SIG-M5 treated with dmso at 0.1 percent for 504 hours (cell line): Measurements from ENCODE around the gene TAOK1.

Source experiments
- DNase-seq: peaks from one replicate; lab custom pipeline; 2025; ENCODE audit not compliant: unreplicated experiment; lab: John Stamatoyannopoulos, UW

The TAOK1 gene

DNA sequence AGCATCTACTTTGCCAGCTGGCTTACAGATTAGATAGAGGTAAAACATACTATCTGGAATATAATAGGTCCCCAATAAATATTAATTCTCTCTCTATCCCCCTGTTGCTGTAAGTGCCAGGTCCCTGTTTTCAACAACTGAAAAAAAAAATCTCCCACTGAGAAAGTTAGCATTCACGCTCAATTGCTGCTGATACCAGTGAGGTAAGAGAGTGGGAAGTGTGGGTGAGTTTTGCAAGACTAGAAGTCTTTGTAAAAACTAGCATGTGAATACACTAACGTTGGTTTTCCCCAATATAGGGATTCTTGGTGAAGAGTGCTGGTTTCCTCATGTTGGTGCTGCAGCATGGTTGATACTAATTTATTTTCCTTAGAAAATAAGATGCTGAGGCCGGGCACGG, 11.7 kb upstream of the TAOK1 start:
- peak; percentile 43 for DNase-seq

GRCh38 chr17:29379084-29379991, 10.8 kb upstream of the TAOK1 start:
- DNase-seq, result no peak

DNA sequence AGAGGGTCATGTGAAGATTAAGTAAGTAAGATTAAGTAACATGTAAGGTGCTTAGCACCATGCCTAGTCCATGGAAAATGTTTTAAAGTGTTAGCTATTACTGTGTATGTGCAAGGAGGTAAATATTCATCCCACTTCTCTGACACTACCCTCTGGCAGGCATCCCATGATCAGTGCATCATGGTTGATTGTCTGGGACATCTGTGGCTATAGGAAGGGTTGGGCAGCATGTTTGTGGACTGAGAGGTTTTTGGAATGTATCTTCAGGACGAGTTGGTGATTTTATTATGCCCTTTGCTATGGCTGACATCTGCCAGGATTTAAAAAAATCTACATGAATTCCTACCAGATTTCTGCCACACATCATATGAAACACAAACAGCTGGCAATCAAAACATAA, 6.5 kb upstream of the TAOK1 start:
- DNase-seq, result no peak

GRCh38 chr17:29384901-29385300, 5.3 kb upstream of the TAOK1 start:
- DNase-seq, result no peak

DNA sequence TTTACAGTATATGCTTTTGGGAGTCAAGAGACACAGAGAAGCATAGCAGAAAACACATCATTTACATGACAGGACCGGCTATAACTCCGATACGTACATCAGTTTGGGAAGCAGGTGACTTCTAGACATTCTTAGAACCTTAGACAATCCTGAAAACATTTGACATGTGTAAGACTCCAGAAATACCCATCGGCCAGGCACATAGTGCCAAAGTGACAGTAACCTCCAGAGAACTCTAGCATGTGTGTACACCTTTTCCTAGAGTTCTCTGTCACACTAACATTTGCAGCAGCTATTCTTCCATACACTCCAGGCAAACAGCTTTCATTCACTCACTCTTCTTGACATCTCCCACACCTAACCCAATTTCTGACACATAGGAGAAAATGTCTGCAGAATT, 3.4 kb upstream of the TAOK1 start:
- DNase-seq, result no peak

GRCh38 chr17:29388937-29389336, 1.2 kb upstream of the TAOK1 start:
- DNase-seq, result no peak

GRCh38 chr17:29390851-29391631, 878 bp downstream of the TAOK1 start:
- peak; percentile 86 for DNase-seq

GRCh38 chr17:29393436-29393835, 3.3 kb downstream of the TAOK1 start:
- peak; percentile 30 for DNase-seq

- no peak for DNase-seq
Observed at GRCh38 chr17:29394761-29395160, 4.6 kb downstream of the TAOK1 start.

- DNase-seq, result no peak
Observed at GRCh38 chr17:29396066-29396465, 5.9 kb downstream of the TAOK1 start.

DNA sequence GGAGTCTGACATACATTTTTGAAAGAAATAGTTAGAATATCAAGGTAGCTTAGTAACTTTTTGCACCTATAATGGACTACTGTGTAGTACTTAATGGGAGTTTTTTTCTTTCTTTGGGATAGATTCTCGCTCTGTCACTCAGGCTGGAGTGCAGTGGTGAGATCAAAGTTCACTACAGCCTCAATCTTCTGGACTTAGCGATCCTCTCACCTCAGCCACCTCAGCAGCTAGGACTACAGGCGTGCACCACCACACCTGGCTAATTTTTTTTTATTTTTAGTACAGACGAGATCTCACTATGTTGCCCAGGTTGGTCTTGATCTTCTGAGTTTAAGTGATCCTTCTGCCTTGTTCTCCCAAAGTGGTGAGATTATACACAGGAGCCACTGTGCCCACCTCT, 9.5 kb downstream of the TAOK1 start:
- no peak for DNase-seq

- DNase-seq, result no peak
Observed at GRCh38 chr17:29400818-29401217, 10.7 kb downstream of the TAOK1 start.

DNA sequence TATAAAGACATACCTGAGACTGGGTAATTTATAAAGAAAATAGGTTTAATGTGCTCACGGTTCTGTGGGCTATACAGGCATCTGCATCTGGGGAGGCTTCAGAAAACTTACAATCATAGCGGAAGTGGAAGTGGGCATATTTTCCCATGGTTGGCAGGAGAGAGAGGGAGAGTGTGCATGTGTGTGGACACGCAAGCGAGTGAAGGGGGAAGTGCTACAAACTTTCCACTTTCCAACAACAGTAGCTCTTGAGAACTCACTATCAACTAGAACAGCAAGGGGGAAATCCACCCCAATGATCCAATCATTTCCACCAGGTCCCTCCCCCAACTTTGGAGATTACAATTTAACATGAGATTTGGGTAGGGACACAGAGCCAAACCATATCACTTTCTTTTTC, 11.1 kb downstream of the TAOK1 start:
- DNase-seq, result peak; percentile 22

- no peak for DNase-seq
Observed at GRCh38 chr17:29407856-29408255, 17.7 kb downstream of the TAOK1 start.

- DNase-seq, result no peak
Observed at GRCh38 chr17:29409963-29410362, 19.8 kb downstream of the TAOK1 start.

DNA sequence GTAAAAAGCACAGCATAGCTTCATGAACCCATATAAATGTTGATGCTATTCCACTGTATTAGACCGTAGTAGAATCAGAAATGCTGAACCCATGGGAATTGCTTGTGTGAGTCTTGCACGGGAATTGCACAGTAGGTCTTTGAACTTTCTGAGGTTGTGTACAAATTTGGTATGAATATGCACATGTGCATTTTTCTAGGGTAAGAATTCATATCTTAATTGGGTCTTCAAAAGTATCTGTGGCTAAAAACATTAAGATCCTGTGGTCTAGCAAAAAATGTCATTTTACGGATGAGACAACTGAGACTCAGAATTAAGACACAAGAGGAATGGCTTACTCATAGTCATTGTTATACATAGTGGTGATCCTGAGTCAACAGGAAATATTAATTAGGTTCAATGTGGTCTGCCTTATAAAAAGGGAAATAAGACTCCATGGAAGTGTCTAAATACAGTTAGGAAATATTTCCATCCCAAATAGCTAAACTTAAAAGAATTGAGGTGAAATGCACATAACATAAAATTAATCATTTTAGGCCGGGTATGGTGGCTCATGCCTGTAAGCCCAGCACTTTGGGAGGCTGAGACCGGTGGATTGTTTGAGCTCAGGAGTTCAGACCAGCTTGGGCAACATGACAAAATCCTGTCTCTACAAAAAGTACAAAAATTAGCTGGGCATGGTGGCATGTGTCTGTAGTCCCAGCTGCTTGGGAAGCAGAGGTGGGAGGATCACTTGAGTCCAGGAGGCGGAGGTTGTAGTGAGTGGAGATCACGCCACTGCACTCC, 22.8 kb downstream of the TAOK1 start:
- DNase-seq, result peak; percentile 22

DNA sequence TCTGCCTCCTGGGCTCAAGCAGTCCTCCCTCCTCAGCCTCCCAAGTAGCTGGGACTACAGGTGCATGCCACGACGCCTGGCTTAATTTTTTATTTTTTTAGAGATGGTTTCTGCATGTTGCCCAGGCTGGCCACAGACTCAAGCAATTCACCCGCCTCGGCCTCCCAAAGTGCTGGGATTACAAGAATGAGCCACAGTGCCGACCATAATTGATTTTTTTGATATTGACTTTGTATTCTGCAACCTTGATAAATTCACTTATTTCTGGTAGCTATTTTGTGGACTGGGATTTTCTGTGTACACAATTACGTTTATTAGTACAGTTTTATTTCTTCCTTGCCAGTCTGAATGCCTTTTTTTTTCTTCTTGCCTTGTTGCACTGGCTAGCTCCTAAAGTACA, 30.0 kb downstream of the TAOK1 start:
- no peak for DNase-seq

GRCh38 chr17:29430275-29430674, 40.1 kb downstream of the TAOK1 start:
- DNase-seq, result no peak

DNA sequence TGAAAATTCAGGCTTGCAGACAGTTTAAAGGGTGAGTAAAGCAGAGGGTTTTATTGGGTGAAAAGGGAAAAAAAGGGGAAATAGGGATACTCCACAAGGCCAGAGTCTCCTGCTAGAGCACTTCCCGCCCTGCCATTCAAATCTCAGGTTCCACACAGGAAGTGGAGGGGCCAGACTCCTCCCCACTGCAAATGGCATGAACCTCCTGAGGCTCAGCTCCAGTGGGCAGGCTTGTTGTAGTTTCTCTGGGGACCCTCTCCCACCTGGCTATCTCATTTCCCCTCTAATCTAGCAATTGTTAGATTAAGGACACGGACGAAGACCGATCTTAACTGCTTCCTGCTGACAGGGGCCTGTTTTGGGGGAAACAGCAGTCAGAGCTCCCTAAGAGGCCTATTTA, 43.4 kb downstream of the TAOK1 start:
- no peak for DNase-seq

GRCh38 chr17:29434550-29434949, 44.4 kb downstream of the TAOK1 start:
- DNase-seq, result no peak

DNA sequence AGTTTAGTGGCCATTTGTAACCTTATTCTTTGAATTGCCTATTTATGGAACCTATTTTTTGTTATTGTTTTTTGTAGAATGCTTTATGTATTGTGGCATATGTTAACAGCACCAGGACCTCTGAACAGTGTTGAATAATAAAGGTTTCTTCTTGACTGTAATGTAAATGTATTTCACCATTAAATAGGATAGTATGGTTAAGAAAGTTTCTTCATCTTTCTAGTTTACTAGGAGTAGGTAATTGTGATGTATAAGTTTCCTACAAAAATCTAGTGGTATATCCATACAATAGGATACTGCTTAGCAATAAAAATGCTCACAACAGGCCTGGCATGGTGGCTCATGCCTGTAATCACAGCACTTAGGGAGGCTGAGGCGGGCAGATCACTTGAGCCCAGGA, 52.3 kb downstream of the TAOK1 start:
- no peak for DNase-seq
